ENCODE results near the gene SERPINA5.

SERPINA5 gene

GRCh38 chr14:94548999-94549985 is 31.9 kb upstream of the SERPINA5 start:
- peak; percentile 52 for DNase-seq (ENCODE audit: low read depth)

DNA sequence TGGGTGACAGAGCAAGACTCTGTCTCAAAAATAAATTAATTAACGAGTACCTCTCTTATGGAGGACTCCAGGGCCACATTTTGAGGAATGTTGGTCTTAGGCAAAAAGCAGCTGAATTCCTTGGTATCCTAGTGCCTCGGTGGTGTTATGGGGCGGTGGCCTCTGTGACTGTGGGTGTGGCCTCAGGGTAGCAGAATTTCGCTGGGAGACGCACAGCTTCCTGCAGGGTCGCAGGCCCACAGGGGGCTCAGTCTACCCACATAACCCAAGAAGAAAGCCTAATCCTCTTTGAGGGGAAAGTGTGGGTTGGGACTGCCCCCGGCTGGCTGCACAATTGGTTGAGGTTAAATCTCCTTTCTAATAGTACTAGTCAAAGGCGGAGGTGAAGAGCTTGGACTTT is 31.2 kb upstream of the SERPINA5 start:
- no peak for DNase-seq (ENCODE audit: low read depth)

DNA sequence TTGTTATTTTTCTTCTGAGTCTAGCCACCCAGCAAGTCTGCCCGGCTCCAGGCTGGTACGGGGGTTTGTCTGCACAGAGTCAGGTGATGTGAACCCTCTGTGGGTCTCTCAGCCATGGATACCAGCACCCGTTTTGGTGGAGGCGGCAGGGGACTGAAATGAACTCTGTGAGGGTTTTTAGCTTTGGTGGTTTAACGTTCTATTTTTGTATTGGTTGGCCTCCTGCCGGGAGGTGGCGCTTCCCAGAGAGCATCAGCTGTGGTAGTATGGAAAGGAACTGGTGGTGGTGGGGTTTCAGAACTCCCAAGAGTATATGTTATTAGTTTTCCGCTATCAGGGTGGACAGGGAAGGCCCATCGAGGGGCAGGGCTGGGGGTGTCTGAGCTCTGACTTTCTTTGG is 25.2 kb upstream of the SERPINA5 start:
- no peak for DNase-seq (ENCODE audit: low read depth)

GRCh38 chr14:94557327-94557726 is 23.9 kb upstream of the SERPINA5 start:
- no peak for DNase-seq (ENCODE audit: low read depth)

- DNase-seq (ENCODE audit: low read depth) = no peak
These were observed 22.4 kb upstream of the SERPINA5 start for GRCh38 chr14:94558842-94559241.

GRCh38 chr14:94559638-94560290 is 21.5 kb upstream of the SERPINA5 start:
- DNase-seq (ENCODE audit: low read depth) = no peak

DNA sequence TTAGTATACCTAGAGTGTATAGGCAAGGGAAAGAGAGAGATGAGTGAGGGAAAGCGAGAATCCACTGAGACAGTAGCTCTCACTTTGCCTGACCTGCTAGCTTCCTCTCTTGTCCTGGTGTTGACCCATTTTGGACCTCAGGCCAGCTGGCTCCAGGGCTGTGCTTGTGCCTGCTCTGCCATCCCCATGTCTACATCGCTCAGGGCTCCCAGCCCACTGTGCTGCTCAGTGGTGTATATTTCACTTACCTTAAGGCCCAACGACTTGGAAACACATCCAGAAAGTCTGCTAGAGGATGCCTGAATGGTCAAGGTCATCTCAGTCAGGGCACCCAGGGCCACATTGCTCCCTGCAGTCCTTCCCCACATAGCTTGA is 20.9 kb upstream of the SERPINA5 start:
- DNase-seq (ENCODE audit: low read depth) = no peak

DNA sequence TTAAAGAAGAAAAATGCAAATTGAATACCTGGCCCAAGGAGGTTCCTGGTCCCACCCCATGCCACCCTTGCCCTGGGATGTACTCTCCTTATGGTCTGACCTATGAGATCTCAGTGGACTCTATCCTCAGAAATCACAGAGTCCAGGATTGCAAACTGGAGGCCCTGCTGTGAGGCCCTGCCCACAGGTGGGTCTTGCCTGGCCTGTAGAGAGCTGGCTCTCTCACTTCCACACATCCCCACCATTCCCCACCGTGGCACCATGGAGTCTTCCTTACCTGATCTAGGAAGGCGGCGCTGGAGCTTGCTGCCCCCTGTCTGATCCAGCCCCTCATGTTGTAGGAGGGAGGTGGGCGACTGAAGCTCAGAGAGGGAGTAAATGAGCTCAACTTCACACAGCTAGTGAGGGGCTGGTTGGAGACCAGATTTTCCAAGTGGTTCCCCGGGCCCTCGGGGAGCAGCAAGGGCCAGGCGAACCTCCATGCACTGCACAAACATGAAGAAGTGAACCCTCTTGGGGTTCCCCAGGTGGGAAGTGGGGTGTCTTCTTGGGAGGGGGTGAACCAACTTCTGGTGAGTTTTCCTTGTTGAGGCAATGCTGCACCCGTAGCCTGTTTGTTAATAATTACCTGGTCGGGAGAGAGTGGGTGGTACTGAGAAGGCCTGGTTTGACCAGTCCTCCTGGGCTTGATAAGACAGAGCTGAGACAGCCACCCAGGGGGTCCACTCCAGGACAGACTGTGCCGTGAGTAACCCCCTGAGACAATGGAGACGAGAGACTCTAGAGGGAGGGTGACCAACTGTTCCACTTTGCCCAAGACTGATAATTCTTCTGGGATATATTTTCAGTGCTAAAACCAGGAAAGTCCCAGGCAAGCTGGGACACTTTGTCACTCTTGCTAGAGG is 20.2 kb upstream of the SERPINA5 start, which contains the start of gene SERPINA4:
Gene SERPINA4, plus strand, starts transcription at position 692 of the 905 bp plus-strand sequence. CDS start 2,041 bp downstream, outside the sequence.
- DNase-seq (ENCODE audit: low read depth) = no peak

DNA sequence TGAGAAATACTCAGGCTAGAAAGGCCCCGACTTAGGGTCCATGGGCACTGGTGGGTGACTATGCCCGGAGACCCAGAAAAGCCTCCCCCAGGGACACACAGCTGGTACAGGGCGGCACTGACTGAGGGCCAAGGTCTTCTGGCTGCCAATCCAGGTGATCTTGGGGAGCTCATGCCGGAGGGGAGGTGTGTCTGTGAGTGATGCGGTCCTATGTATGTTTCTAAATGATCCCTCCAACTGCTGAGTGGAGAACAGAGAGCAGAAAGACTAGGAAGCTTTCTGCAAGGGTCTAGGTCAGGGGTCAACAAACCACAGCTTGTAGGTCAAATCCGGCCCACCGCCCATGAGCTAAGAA is 19.6 kb upstream of the SERPINA5 start:
- DNase-seq (ENCODE audit: low read depth) = no peak

GRCh38 chr14:94562022-94562421 is 19.2 kb upstream of the SERPINA5 start:
- DNase-seq (ENCODE audit: low read depth) = no peak

DNA sequence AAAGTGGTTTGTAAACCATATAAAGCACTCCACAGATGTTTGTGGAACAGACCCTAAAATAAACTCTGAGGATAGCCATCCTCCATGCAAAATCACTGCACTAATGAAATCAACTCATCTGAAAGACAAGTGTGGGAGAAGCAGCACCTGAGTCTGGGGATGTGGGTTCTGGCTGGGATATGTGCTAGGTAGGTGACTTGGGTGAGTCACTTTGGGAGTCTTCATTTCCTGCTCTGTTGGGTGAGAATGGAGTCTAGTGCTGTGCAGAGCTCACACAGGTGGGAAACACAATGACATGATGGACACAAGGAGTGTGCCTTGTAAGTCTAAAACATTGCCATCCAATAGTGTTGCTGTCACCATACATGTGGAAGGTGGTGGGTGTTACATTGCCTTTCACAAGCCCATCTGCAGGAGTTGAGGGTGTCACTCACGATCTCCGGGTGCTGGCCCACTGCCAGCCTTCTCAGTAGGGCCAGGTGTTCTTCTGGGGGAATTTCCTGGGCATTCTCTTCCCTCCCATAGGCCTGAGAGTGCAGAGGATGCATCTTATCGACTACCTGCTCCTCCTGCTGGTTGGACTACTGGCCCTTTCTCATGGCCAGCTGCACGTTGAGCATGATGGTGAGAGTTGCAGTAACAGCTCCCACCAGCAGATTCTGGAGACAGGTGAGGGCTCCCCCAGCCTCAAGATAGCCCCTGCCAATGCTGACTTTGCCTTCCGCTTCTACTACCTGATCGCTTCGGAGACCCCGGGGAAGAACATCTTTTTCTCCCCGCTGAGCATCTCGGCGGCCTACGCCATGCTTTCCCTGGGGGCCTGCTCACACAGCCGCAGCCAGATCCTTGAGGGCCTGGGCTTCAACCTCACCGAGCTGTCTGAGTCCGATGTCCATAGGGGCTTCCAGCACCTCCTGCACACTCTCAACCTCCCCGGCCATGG is 18.0 kb upstream of the SERPINA5 start:
- no peak for DNase-seq (ENCODE audit: low read depth)

DNA sequence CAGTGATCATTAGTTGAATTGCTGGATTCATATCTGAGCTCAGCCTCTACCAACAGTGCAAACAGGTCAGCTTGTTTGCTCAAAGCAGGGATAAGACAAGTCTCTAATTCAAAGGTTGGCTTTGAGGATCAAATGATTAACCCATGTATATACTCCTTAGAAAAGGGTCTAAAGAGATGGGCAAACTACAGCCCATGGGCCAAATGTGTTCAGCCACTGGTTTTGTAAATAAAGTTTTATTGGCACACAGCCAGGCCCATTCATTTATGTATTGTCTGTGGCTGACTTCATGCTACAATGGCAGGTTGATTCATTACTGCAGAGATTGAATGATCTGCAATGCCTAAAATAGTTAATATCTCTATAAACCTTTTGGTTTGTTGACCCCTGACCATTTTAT is 16.8 kb upstream of the SERPINA5 start:
- DNase-seq (ENCODE audit: low read depth) = no peak

DNA sequence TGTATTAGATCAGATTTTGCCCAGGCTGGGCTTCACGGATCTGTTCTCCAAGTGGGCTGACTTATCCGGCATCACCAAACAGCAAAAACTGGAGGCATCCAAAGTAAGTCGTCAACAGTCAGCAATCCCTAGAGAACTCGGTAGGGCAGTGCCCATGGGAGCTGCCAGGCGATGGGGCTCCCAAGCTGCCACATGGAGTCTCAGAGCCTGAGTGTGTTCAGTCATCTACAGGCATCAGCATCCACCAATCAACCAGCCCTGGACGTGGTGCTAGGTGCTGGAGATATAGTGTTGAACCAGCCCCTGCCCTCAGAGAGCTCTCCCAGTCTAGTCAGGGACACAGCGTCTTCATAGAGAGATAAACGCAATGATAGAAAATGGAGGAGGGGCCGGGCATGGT is 13.0 kb upstream of the SERPINA5 start:
- DNase-seq (ENCODE audit: low read depth) = no peak

- no peak for DNase-seq (ENCODE audit: low read depth)
These were observed 11.7 kb upstream of the SERPINA5 start for GRCh38 chr14:94569381-94570001.

DNA sequence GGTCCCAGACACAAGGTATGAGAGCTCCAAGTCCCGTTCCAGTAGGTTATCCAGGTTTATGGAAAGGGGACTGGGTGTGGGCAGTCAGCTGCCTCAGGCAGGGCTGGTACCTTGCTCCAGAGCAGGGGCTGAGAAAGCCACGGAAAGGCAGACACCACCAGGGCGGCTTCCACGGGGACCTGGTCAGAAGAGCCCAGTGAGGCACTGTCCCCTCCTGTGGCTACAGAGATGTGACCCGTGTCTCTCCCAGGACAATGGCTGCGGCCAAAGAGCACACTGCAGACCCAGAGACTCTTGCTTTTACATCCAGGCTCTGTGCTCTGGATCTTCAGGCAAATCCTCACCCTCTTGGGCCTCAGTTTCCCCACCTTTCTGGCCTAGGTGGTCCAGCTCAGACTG is 11.2 kb upstream of the SERPINA5 start:
- no peak for DNase-seq (ENCODE audit: low read depth)

DNA sequence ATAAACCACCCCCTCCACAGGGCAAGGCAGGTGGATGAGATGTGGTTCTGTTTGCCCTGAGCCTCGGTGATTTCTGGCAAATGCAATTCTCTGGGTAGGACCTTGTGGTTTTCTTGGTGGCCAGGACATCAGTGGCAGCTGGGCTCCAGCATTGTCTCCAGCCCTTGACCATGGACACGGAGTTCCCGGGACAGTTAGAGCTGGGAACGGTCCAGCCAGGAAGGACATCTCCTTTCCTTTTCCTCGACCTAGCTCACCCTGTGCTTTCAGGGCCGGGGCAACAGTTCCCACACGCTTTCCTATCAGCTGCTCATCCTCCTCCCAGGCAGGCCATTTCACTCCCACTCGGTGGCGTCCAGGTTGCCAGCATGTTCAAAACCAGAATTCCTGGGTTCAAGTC is 10.8 kb upstream of the SERPINA5 start:
- DNase-seq (ENCODE audit: low read depth) = no peak

DNA sequence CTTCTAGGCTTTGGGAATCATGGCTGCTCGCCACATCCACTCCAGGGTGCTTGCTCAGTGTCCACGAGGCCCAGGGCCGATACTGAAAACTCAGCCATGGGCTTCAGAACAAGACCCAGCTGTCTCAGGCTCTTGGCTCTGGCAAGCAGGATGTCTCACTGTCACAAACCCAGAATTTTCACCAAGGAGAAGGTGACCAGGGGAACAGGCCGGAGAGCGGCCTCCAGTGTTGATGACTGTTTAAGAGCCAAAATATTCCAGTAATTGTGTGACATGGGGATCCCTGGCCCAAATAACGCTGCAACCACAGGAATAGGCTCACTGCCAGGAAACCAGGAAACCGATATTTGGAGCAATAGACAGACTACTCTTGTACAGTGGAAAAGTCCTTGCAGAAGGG is 9.8 kb upstream of the SERPINA5 start:
- DNase-seq (ENCODE audit: low read depth) = peak; percentile 10

DNA sequence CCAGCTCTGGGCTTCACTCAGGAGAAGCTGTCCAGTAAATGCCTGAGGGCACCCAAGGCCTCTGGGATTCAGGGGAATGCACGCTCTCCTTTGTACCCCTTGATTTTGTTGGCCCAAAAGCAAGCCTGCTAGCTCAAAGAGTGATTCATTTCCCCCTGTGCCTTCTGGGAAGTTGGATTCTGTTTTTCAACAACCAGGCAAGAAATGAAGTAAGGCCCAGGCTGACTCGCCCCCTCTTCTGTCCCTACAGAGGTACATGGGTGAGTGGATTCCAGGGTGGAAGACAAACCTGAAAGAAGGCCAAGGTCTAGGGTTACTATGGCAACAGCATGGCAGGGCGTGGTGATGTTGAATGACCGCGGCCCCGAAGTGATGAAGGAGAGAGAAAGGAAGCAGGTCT is 9.3 kb upstream of the SERPINA5 start:
- DNase-seq (ENCODE audit: low read depth) = peak; percentile 67

- no peak for DNase-seq (ENCODE audit: low read depth)
These were observed 8.5 kb upstream of the SERPINA5 start for GRCh38 chr14:94572637-94573303.
